Measurements from ENCODE around the gene SLCO2A1. TPM values are rescaled to one million over a fixed set of nuclear protein-coding genes. Genes with fewer than 3 reads are reported as not detected.
"Not testable (repeated sequence)": the region's sequence is repeated elsewhere in the genome, so short reads cannot be mapped to it uniquely, and the experiment has no call there.

Gene SLCO2A1
- total RNA-seq, 1 donor from 2014 or later, result 0.52 TPM

- peaks cover 0 to 6% (median 3%) of the 10 kb centered on the region in 3 donors for H3K27me3 ChIP-seq (ENCODE audit: control insufficient read depth in 3 of 3, insufficient read depth in 3 of 3, low read length in 3 of 3)
- peaks cover 0 to 6% (median 3%) of the 10 kb centered on the region in 3 donors for H3K4me1 ChIP-seq (ENCODE audit: control insufficient read depth in 3 of 3, insufficient read depth in 3 of 3, low read length in 3 of 3)
- H3K27ac ChIP-seq (ENCODE audit: low read depth, low read length), result no peak overlapping the region
- no peaks in the 10 kb centered on the region for H3K9me3 ChIP-seq (ENCODE audit: control insufficient read depth in 3 of 3, low read length in 3 of 3)
- no peaks in the 10 kb centered on the region for H3K36me3 ChIP-seq (ENCODE audit: control insufficient read depth in 3 of 3, insufficient read depth in 3 of 3, low read length in 3 of 3)
- H3K9ac ChIP-seq (ENCODE audit: low read depth in 1 of 3, low read length in 3 of 3), result no peak overlapping the region
- H3K4me3 ChIP-seq (ENCODE audit: low read length in 3 of 3), result no peak overlapping the region
Measured at GRCh38 chr3:134073583-134073945, 43.8 kb upstream of the SLCO2A1 start.

- no peak overlapping the region for H3K4me3 ChIP-seq (ENCODE audit: low read length in 3 of 3)
- H3K27me3 ChIP-seq (ENCODE audit: control insufficient read depth in 3 of 3, insufficient read depth in 3 of 3, low read length in 3 of 3), result peaks cover 0 to 6% (median 3%) of the 10 kb centered on the region in 3 donors
Measured at GRCh38 chr3:134072881-134073582, 43.3 kb upstream of the SLCO2A1 start.

GRCh38 chr3:134070281-134070680 lies 40.6 kb upstream of the SLCO2A1 start:
- H3K4me1 ChIP-seq (ENCODE audit: control insufficient read depth in 3 of 3, insufficient read depth in 3 of 3, low read length in 3 of 3); H3K9me3 ChIP-seq (ENCODE audit: control insufficient read depth in 3 of 3, low read length in 3 of 3): not testable (repeated sequence)

More at GRCh38 chr3:134072881-134073582, 43.3 kb upstream of the SLCO2A1 start:
- H3K36me3 ChIP-seq (ENCODE audit: control insufficient read depth in 3 of 3, insufficient read depth in 3 of 3, low read length in 3 of 3), result no peaks in the 10 kb centered on the region
- H3K4me1 ChIP-seq (ENCODE audit: control insufficient read depth in 3 of 3, insufficient read depth in 3 of 3, low read length in 3 of 3), result peaks cover 0 to 6% (median 3%) of the 10 kb centered on the region in 3 donors
- H3K9me3 ChIP-seq (ENCODE audit: control insufficient read depth in 3 of 3, low read length in 3 of 3), result no peaks in the 10 kb centered on the region
- no peak overlapping the region for H3K9ac ChIP-seq (ENCODE audit: low read depth in 1 of 3, low read length in 3 of 3)
- no peak overlapping the region for H3K27ac ChIP-seq (ENCODE audit: low read depth, low read length)

GRCh38 chr3:134068429-134068828 lies 38.7 kb upstream of the SLCO2A1 start:
- Histone ChIP-seq H3K4me3 (ENCODE audit: low read length in 3 of 3) (no peak overlapping the region), H3K9me3 (ENCODE audit: control insufficient read depth in 3 of 3, low read length in 3 of 3) (no peaks in the 10 kb centered on the region), H3K36me3 (ENCODE audit: control insufficient read depth in 3 of 3, insufficient read depth in 3 of 3, low read length in 3 of 3) (no peaks in the 10 kb centered on the region), H3K9ac (ENCODE audit: low read depth in 1 of 3, low read length in 3 of 3) (no peak overlapping the region), H3K27ac (ENCODE audit: low read depth, low read length) (no peak overlapping the region), H3K27me3 (ENCODE audit: control insufficient read depth in 3 of 3, insufficient read depth in 3 of 3, low read length in 3 of 3) (peaks cover 0 to 3% (median 0%) of the 10 kb centered on the region in 3 donors), H3K4me1 (ENCODE audit: control insufficient read depth in 3 of 3, insufficient read depth in 3 of 3, low read length in 3 of 3) (peaks cover 3 to 9% (median 6%) of the 10 kb centered on the region in 3 donors)

More at GRCh38 chr3:134070281-134070680, 40.6 kb upstream of the SLCO2A1 start:
- not testable (repeated sequence) for H3K27ac ChIP-seq (ENCODE audit: low read depth, low read length); H3K36me3 ChIP-seq (ENCODE audit: control insufficient read depth in 3 of 3, insufficient read depth in 3 of 3, low read length in 3 of 3); H3K4me3 ChIP-seq (ENCODE audit: low read length in 3 of 3); H3K27me3 ChIP-seq (ENCODE audit: control insufficient read depth in 3 of 3, insufficient read depth in 3 of 3, low read length in 3 of 3); H3K9ac ChIP-seq (ENCODE audit: low read depth in 1 of 3, low read length in 3 of 3)

GRCh38 chr3:134067531-134068161 lies 37.9 kb upstream of the SLCO2A1 start:
- no peak overlapping the region for H3K4me3 ChIP-seq (ENCODE audit: low read length in 3 of 3)
- H3K27ac ChIP-seq (ENCODE audit: low read depth, low read length), result no peak overlapping the region
- no peak overlapping the region for H3K9ac ChIP-seq (ENCODE audit: low read depth in 1 of 3, low read length in 3 of 3)

GRCh38 chr3:134066651-134067530 lies 37.2 kb upstream of the SLCO2A1 start:
- Histone ChIP-seq H3K9me3 (ENCODE audit: control insufficient read depth in 3 of 3, low read length in 3 of 3) (no peaks in the 10 kb centered on the region), H3K4me1 (ENCODE audit: control insufficient read depth in 3 of 3, insufficient read depth in 3 of 3, low read length in 3 of 3) (peaks cover 3 to 9% (median 6%) of the 10 kb centered on the region in 3 donors), H3K27ac (ENCODE audit: low read depth, low read length) (no peak overlapping the region), H3K36me3 (ENCODE audit: control insufficient read depth in 3 of 3, insufficient read depth in 3 of 3, low read length in 3 of 3) (no peaks in the 10 kb centered on the region), H3K9ac (ENCODE audit: low read depth in 1 of 3, low read length in 3 of 3) (no peak overlapping the region), H3K27me3 (ENCODE audit: control insufficient read depth in 3 of 3, insufficient read depth in 3 of 3, low read length in 3 of 3) (no peaks in the 10 kb centered on the region), H3K4me3 (ENCODE audit: low read length in 3 of 3) (no peak overlapping the region)

More at GRCh38 chr3:134067531-134068161, 37.9 kb upstream of the SLCO2A1 start:
- no peaks in the 10 kb centered on the region for H3K9me3 ChIP-seq (ENCODE audit: control insufficient read depth in 3 of 3, low read length in 3 of 3)
- H3K27me3 ChIP-seq (ENCODE audit: control insufficient read depth in 3 of 3, insufficient read depth in 3 of 3, low read length in 3 of 3), result no peaks in the 10 kb centered on the region
- H3K36me3 ChIP-seq (ENCODE audit: control insufficient read depth in 3 of 3, insufficient read depth in 3 of 3, low read length in 3 of 3), result no peaks in the 10 kb centered on the region
- H3K4me1 ChIP-seq (ENCODE audit: control insufficient read depth in 3 of 3, insufficient read depth in 3 of 3, low read length in 3 of 3), result peaks cover 3 to 9% (median 6%) of the 10 kb centered on the region in 3 donors

- H3K9me3 ChIP-seq (ENCODE audit: control insufficient read depth in 3 of 3, low read length in 3 of 3), result no peaks in the 10 kb centered on the region
- H3K27me3 ChIP-seq (ENCODE audit: control insufficient read depth in 3 of 3, insufficient read depth in 3 of 3, low read length in 3 of 3), result peaks cover 0 to 2% (median 0%) of the 10 kb centered on the region in 3 donors
- H3K36me3 ChIP-seq (ENCODE audit: control insufficient read depth in 3 of 3, insufficient read depth in 3 of 3, low read length in 3 of 3), result no peaks in the 10 kb centered on the region
- H3K4me1 ChIP-seq (ENCODE audit: control insufficient read depth in 3 of 3, insufficient read depth in 3 of 3, low read length in 3 of 3), result peaks cover under 1 to 6% (median 6%) of the 10 kb centered on the region in 3 donors
- H3K27ac ChIP-seq (ENCODE audit: low read depth, low read length), result no peak overlapping the region
- H3K4me3 ChIP-seq (ENCODE audit: low read length in 3 of 3), result no peak overlapping the region
- H3K9ac ChIP-seq (ENCODE audit: low read depth in 1 of 3, low read length in 3 of 3), result no peak overlapping the region
Measured at GRCh38 chr3:134066158-134066541, 36.4 kb upstream of the SLCO2A1 start.

GRCh38 chr3:134065252-134066157 lies 35.8 kb upstream of the SLCO2A1 start:
- Histone ChIP-seq H3K27ac (ENCODE audit: low read depth, low read length) (no peak overlapping the region), H3K4me1 (ENCODE audit: control insufficient read depth in 3 of 3, insufficient read depth in 3 of 3, low read length in 3 of 3) (peaks cover 2 to 9% (median 3%) of the 10 kb centered on the region in 3 donors), H3K36me3 (ENCODE audit: control insufficient read depth in 3 of 3, insufficient read depth in 3 of 3, low read length in 3 of 3) (no peaks in the 10 kb centered on the region), H3K9ac (ENCODE audit: low read depth in 1 of 3, low read length in 3 of 3) (no peak overlapping the region), H3K27me3 (ENCODE audit: control insufficient read depth in 3 of 3, insufficient read depth in 3 of 3, low read length in 3 of 3) (peaks cover 0 to 2% (median 0%) of the 10 kb centered on the region in 3 donors), H3K9me3 (ENCODE audit: control insufficient read depth in 3 of 3, low read length in 3 of 3) (no peaks in the 10 kb centered on the region), H3K4me3 (ENCODE audit: low read length in 3 of 3) (no peak overlapping the region)

GRCh38 chr3:134064081-134064480 lies 34.4 kb upstream of the SLCO2A1 start:
- peaks cover 0 to 2% (median 0%) of the 10 kb centered on the region in 3 donors for H3K27me3 ChIP-seq (ENCODE audit: control insufficient read depth in 3 of 3, insufficient read depth in 3 of 3, low read length in 3 of 3)
- H3K9ac ChIP-seq (ENCODE audit: low read depth in 1 of 3, low read length in 3 of 3), result no peak overlapping the region
- no peak overlapping the region for H3K4me3 ChIP-seq (ENCODE audit: low read length in 3 of 3)
- H3K9me3 ChIP-seq (ENCODE audit: control insufficient read depth in 3 of 3, low read length in 3 of 3), result no peaks in the 10 kb centered on the region
- no peaks in the 10 kb centered on the region for H3K36me3 ChIP-seq (ENCODE audit: control insufficient read depth in 3 of 3, insufficient read depth in 3 of 3, low read length in 3 of 3)
- H3K4me1 ChIP-seq (ENCODE audit: control insufficient read depth in 3 of 3, insufficient read depth in 3 of 3, low read length in 3 of 3), result peaks cover 2 to 15% (median 3%) of the 10 kb centered on the region in 3 donors
- H3K27ac ChIP-seq (ENCODE audit: low read depth, low read length), result no peak overlapping the region
